ENCODE data around the gene APPBP2.
"Not testable (repeated sequence)": the region's sequence is repeated elsewhere in the genome, so short reads cannot be mapped to it uniquely, and the experiment has no call there.

Gene APPBP2

DNA sequence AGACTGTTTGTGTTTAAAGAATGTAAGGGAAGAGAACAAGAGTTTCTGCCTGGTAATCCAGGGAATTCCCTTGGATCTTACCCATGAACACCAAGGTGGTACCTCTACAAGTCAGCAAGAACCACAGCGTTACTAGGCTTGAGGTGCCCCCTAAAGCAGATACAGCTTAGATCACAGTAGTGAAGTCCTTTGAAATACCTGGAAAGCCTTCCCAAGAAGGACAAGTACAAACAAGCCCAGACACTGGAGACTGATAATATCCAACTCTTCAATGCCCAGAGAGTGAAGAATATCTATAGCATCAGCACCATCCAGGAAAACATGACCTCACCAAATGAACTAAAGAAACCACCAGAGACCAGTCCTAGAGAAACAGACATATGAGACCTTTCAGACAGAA is 3.8 kb upstream of the APPBP2 start:
- DNase-seq, result no peak

DNA sequence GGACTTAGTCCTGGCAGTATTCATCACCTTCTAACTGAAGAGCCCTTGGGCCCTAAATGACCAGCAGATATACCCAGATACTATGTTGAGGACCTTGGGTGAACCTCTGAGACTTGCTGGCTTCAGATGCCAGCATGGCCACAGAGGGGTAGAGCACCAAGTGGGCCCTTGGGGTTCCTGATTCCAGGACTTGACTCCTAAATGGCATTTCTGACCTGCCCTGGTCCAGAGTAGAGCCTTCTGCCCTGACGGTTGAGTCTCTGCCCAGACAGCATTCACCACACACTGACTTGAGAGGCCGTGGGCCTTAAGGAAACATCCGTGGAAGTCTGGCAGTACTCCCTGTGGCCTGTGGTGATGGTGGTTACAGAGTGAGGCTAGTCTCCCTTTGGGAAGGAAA is 2.8 kb upstream of the APPBP2 start:
- no peak for DNase-seq

DNA sequence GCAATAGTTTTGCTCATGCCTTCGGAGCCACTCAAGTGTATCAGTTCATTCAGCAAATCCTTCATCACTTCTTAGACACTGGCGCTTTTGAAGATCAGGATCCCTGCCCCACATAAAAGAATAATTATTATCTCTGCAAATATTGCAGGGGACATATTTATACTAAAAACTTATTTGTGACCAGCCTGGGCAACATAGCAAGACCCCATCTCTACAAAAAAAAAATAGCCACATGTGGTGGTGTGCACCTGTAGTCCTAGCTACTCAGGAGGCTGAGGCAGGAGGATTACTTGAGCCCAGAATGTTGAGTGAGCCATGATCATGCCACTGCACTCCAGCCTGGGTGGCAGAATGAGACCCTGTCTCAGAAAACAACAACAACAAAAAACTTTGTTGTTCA is 1.7 kb upstream of the APPBP2 start:
- no peak for DNase-seq

DNA sequence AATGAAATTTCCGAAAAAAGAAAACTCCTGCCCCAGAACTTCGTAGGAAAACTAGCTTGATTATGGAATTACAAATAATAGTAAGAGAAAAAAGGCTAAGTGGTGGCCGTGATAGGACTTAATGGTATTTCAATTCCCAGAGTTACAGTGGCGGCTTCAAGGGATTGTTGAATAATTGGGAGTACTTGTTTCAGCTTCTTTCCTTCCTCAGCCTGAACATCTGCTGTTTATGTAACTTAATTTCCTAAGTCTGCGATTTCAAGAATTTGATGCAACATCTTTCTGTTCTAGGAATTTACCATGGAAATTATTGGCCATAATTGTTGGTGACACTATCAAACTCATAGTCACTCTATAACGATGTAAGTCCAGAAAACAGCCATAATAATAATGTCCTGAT is 684 bp upstream of the APPBP2 start:
- DNase-seq, result no peak

DNA sequence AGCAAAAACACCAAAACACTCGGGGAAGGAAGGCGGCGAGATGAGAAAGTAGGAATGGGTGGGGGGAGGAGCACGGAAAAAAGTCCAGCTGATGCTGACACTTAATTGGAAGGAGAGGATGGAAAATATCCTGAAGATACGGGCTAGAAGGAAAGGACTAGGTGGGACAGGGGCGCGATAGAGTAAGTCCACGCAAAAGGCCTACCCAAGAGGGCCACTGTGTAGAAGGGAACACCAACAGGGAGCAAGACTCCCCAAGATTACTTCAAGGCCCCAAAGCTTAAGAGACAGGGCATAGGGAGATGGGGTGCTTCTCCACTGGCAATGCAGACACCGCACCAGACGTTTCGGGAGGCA is 736 bp downstream of the APPBP2 start:
- DNase-seq, result no peak

DNA sequence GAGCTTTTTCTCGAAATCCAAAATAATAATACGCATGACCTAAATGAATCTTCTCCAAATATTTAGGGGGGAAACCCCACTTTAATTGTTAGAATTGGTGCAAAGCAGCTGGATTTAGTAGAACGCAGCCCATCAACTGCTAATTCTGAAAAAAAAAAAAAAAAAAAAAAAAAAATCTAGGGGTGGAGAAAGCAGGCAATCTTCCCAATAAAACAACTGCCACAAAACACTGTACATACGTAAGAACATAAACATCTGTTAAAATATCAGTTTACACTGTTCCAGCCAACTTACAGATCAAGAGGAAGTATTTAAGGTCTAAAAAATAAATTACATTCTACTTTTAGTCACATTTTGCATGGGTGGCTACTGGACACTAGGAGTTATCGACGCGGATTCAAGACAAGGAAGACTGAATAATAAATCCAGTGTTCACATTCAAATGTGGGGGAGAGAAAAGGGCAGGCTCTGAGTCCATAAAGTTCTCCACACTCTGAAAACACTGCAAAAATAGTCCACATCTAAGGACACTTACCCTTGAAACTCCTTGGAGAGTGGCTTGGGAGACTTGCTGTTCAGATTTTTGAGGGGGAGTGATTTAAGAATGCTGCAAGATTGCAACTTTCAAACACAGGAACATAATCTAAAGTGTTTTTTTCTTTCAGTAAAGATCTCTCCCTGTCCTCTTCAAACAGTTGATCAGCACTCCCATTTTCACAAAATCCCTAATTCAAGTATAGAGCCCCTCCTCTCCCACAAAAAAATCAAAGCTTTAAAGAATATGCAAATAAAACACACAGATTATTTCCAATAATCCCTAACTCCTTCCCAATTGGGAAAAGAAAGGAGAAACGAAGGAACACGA is 1.3 kb downstream of the APPBP2 start:
- DNase-seq, result no peak

- DNase-seq, result no peak
Observed at GRCh38 chr17:60523822-60524221, 2.2 kb downstream of the APPBP2 start.

DNA sequence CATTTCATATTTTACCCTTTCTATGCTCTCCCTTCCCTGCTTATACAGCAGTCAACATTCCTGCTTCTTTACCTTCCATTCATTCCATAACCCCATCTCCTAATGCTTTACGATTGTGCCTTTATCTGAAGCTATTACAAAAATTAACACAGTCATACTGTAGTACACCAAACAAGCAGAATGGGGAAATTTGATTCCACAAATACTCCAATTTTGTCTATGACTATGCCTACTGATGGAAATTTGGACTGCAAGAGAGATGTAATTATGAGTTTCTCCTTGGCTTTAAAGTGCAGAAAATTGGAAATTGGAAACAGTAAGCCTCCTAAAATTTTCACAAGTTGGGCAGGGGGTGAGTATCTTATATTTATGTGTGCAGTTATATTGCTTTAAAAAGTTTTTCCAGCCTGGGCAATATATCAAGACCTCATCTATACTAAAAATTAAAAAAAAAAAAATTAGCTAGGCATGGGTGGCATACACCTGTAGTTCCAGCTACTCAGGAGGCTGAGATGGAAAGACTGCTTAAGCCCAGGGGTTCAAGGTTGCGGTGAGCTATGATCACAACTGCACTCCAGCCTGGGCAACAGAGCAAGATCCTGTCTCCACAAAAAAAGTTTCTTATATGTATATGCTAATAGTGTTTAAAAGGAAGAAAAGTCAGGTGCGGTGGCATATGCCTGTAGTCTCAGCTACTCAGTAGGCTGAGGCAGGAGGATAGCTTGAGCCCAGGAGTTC is 3.0 kb downstream of the APPBP2 start:
- no peak for DNase-seq

- no peak for DNase-seq
Observed at GRCh38 chr17:60519795-60520194, 6.2 kb downstream of the APPBP2 start.

DNA sequence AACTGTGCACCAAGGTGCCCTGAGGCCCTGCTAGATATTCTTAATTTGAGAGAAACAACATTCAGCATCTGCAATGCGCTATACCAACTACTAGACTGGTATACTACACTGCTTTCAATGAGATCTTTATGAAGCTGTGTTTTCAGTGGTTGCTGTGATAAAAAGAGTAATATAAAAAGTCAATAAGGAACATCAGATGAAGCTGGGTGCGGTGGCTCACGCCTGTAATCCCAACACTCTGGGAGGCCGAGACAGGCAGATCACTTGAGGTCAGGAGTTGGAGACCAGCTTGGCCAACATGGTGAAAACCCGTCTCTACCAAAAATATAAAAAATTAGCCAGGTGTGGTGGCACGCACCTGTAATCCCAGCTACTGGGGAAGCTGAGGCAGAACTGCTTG is 10.4 kb downstream of the APPBP2 start:
- not testable (repeated sequence) for DNase-seq

DNA sequence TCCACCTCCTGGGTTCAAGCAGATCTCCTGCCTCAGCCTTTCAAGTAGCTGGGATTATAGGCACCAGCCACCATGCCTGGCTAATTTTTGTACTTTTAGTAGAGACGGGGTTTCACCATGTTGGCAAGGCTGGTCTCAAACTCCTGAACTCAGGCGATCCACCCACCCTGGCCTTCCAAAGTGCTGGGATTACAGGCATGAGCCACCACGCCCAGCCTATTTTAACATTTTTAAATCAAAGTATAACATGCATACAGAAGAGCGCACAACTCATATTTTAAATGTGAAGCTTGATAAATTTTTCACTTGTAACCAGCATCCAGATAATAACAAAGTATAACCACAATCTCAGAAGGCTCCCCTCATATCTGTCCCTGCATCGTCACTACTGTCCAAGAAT is 10.8 kb downstream of the APPBP2 start:
- not testable (repeated sequence) for DNase-seq

GRCh38 chr17:60514500-60514899 is 11.5 kb downstream of the APPBP2 start:
- no peak for DNase-seq

GRCh38 chr17:60514053-60514452 is 12.0 kb downstream of the APPBP2 start:
- no peak for DNase-seq

DNA sequence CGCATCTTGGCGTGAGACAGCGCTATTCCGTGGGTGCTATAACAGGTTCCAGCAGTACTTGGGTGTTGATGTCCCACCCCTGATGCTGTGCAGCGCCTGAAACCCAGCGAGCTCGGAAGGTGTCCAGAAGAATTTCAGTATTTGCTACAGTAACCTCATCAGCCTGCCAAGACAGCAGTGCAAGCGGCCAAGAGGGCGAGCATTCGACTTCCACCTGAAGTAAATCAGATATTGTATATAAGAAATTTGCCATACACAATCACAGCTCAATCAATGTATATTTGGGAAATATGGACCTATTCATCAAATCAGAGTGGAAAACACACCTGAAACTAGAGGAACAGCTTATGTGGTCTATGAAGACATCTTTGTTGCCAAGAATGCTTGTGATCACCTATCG is 13.0 kb downstream of the APPBP2 start:
- DNase-seq, result no peak

DNA sequence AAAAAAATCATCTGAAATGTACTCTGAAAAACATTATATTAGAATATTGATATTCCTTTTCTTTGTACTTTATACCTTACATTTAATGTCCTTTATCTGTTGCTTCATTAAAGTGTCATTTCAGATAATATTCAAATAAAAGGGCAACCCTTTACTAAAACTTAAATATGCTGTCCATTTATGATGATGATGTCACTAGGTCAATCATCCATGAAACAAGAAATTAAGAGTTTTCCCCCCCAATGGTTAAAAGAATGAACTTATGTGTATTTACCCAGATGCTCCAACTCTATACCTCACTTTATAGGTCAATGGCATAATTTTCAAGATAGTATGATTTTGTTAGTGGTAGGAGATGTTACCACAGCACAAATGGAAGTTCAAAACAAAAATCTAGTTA is 15.3 kb downstream of the APPBP2 start:
- DNase-seq, result no peak

DNA sequence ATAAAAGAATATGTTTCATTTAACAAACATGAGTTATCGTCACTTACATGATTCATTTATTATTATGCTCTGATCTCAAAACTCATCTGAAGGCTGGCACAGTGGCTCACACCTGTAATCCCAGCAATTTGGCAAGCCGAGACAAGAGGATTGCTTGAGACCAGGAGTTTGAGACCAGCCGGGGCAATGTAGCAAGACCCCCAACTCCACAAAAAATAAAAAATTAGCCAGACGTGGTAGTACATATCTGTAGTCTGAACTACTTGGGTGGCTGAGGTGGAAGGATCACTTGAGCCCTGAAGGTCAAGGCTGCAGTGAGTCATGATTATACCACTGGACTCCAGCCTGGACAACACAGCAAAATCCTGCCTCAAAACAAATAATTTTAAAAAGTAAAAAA is 16.0 kb downstream of the APPBP2 start:
- no peak for DNase-seq

DNA sequence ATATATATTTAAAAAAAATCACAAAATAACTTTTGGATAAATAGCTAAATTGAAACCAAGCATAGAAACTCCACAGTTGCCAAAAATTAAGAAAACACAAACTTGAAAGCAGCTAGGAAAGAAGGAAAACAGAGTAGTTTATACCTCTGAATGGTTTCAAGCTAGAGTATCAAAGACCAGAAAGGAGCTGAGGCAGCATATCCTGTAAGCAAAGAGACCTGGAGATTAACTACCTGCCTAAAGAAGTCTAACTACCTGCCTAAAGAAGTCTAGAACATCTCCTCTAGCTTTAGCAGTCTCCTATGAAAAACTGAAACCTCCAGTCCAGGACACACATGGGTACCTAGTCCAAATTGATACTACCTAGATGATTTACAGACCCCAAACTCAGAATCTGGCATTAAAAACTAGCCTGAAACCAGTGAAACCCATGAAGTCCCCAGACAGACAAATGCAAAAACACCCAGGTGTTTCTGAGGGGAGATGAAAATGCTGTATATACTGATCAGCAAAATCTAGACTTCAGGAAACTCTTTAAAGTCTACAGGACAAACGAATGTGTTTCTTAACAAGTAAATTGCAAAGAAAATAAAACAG is 17.6 kb downstream of the APPBP2 start:
- no peak for DNase-seq

GRCh38 chr17:60506312-60506711 is 19.7 kb downstream of the APPBP2 start:
- DNase-seq, result no peak

GRCh38 chr17:60502145-60502544 is 23.9 kb downstream of the APPBP2 start:
- no peak for DNase-seq

- no peak for DNase-seq
Observed at GRCh38 chr17:60501589-60501988, 24.5 kb downstream of the APPBP2 start.

GRCh38 chr17:60496041-60496440 is 30.0 kb downstream of the APPBP2 start:
- no peak for DNase-seq

GRCh38 chr17:60495260-60495659 is 30.8 kb downstream of the APPBP2 start:
- DNase-seq, result no peak

- no peak for DNase-seq
Observed at GRCh38 chr17:60493847-60494321, 32.2 kb downstream of the APPBP2 start.

GRCh38 chr17:60491771-60492170 is 34.3 kb downstream of the APPBP2 start:
- DNase-seq, result no peak

Data from cerebellar nuclear complex (tissue), 1 donor.